Mesodermal cell (in vitro differentiated cells): ENCODE data around the gene CRABP1.

Experiments
- H3K27ac ChIP-seq: 2 replicates; pipeline ENCODE4 v1.7.0; 2013; ENCODE audit warnings: mild to moderate bottlenecking, low read depth, low read length, moderate library complexity; ENCODE audit not compliant: severe bottlenecking
- H3K36me3 ChIP-seq: 2 replicates; pipeline ENCODE4 v1.7.1; 2013; ENCODE audit warnings: mild to moderate bottlenecking, low read length, moderate library complexity; ENCODE audit not compliant: control insufficient read depth, insufficient read depth
- H3K4me1 ChIP-seq: one replicate; pipeline ENCODE4 v1.7.1; 2013; ENCODE audit warnings: mild to moderate bottlenecking, low read length; ENCODE audit not compliant: insufficient read depth, control insufficient read depth, poor library complexity, severe bottlenecking
- H3K4me3 ChIP-seq: 2 replicates; pipeline ENCODE4 v1.7.0; 2013; ENCODE audit warnings: low read length, control low read depth, mild to moderate bottlenecking; ENCODE audit not compliant: insufficient read depth, poor library complexity, severe bottlenecking; ENCODE audit errors: extremely low read depth
- H3K9me3 ChIP-seq: 2 replicates; pipeline ENCODE4 v1.7.1; 2013; ENCODE audit warnings: mild to moderate bottlenecking, low read length, moderate library complexity; ENCODE audit not compliant: control insufficient read depth
- WGBS, 2 experiments: methylation state at CpG; one replicate each; pipeline ENCODE4 v1.1.5; 2013; ENCODE audit warnings: missing lambda C conversion rate in 2 of 2; ENCODE audit not compliant: insufficient coverage in 2 of 2; 5-methylcytosine and 5-hydroxymethylcytosine counted together

Gene CRABP1

GRCh38 chr15:78317145-78317836 is 22.9 kb upstream of the CRABP1 start:
- Histone ChIP-seq H3K27ac (peak overlapping the region; percentile 16), H3K36me3 (no peaks in the 10 kb centered on the region), H3K9me3 (no peaks in the 10 kb centered on the region), H3K4me3 (no peak overlapping the region), H3K4me1 (peaks cover 9% of the 10 kb centered on the region)
- 90 to 93% methylated on average over 8 of the region's 8 CpGs for WGBS, 2 experiments

DNA sequence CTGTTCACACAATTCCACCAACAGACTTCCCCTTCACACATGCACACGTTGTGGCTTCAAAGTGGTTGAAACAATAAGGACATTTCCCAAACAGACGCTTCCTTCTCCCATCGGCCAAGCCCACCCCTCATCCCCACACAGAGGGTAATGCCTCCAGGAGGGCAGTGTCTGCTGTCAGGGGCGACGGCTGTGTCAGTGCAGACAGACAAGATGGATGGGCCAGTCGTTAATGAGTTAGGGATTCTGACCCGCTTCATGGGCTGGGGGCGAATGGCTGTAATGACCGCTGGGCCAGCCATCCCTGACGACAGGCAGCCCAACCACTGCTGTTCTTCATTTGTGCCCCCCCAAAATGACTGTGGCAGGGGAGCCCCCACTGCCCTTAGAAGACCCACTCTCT is 20.6 kb upstream of the CRABP1 start:
- Histone ChIP-seq H3K4me3 (no peak overlapping the region), H3K27ac (peak overlapping the region; percentile 29), H3K36me3 (no peaks in the 10 kb centered on the region), H3K4me1 (peaks cover 15% of the 10 kb centered on the region), H3K9me3 (no peaks in the 10 kb centered on the region)
- 74 to 77% methylated on average over 8 of the region's 10 CpGs for WGBS, 2 experiments

GRCh38 chr15:78320183-78320582 is 20.0 kb upstream of the CRABP1 start:
- 90 to 94% methylated on average over 2 to 3 of the region's 5 CpGs for WGBS, 2 experiments
- H3K36me3 ChIP-seq, result no peaks in the 10 kb centered on the region
- H3K27ac ChIP-seq, result no peak overlapping the region
- H3K4me3 ChIP-seq, result no peak overlapping the region
- H3K9me3 ChIP-seq, result no peaks in the 10 kb centered on the region
- peaks cover 19% of the 10 kb centered on the region for H3K4me1 ChIP-seq

DNA sequence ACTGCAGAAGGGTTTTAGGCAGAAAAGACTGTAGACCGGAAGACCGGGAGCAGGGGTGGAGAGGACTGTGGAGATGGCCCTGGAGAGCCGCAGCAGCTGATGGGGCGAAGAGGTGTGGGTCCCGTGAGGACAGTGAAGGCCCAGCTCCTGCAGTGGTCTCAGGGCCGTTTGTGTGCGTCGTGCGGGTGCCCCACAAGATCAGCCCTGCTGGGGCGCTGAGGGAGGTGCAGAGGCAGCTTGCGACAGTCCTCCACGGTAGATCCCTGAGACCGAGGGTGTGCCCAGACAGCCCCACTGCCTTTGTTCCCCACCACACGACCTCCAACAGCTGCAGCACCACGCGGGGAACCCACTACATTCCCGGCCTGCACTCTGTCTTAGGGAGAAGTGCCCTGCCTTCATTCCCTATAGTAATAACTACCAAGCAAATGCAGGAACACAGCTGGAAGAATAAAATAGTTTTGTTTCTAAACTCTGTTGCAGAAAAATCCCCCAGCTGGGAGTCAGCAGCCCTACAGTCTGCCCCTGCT is 19.0 kb upstream of the CRABP1 start:
- no peak overlapping the region for H3K4me3 ChIP-seq
- peak overlapping the region; percentile 29 for H3K27ac ChIP-seq
- H3K4me1 ChIP-seq, result peaks cover 17% of the 10 kb centered on the region
- H3K9me3 ChIP-seq, result no peaks in the 10 kb centered on the region
- H3K36me3 ChIP-seq, result no peaks in the 10 kb centered on the region
- 82 to 91% methylated on average over 13 to 15 of the region's 17 CpGs for WGBS, 2 experiments

- 53 to 78% methylated on average over 2 to 3 of the region's 4 CpGs for WGBS, 2 experiments
- peak overlapping the region; percentile 72 for H3K27ac ChIP-seq
- peaks cover 17% of the 10 kb centered on the region for H3K4me1 ChIP-seq
- H3K4me3 ChIP-seq, result no peak overlapping the region
- H3K36me3 ChIP-seq, result no peaks in the 10 kb centered on the region
- H3K9me3 ChIP-seq, result no peaks in the 10 kb centered on the region
These were observed 18.4 kb upstream of the CRABP1 start for GRCh38 chr15:78321786-78322185.

GRCh38 chr15:78322243-78322642 is 17.9 kb upstream of the CRABP1 start:
- Histone ChIP-seq H3K36me3 (no peaks in the 10 kb centered on the region), H3K4me3 (no peak overlapping the region), H3K4me1 (peaks cover 17% of the 10 kb centered on the region), H3K27ac (peak overlapping the region; percentile 72), H3K9me3 (no peaks in the 10 kb centered on the region)
- WGBS, 2 experiments, result 31 to 33% methylated on average over 1 to 13 of the region's 15 CpGs

- Histone ChIP-seq H3K36me3 (no peaks in the 10 kb centered on the region), H3K4me3 (no peak overlapping the region), H3K4me1 (peaks cover 17% of the 10 kb centered on the region), H3K27ac (peak overlapping the region; percentile 53), H3K9me3 (no peaks in the 10 kb centered on the region)
- WGBS, 2 experiments, result 74 to 76% methylated on average over 14 to 17 of the region's 19 CpGs
These were observed 17.2 kb upstream of the CRABP1 start for GRCh38 chr15:78322724-78323521.

- Histone ChIP-seq H3K36me3 (no peaks in the 10 kb centered on the region), H3K9me3 (no peaks in the 10 kb centered on the region), H3K27ac (peak overlapping the region; percentile 23), H3K4me3 (no peak overlapping the region), H3K4me1 (peaks cover 17% of the 10 kb centered on the region)
- 88 to 94% methylated on average over 5 of the region's 7 CpGs for WGBS, 2 experiments
These were observed 16.5 kb upstream of the CRABP1 start for GRCh38 chr15:78323693-78324092.

GRCh38 chr15:78324144-78324543 is 16.0 kb upstream of the CRABP1 start:
- Histone ChIP-seq H3K4me1 (peaks cover 17% of the 10 kb centered on the region), H3K27ac (no peak overlapping the region), H3K9me3 (no peaks in the 10 kb centered on the region), H3K36me3 (no peaks in the 10 kb centered on the region), H3K4me3 (no peak overlapping the region)
- WGBS, 2 experiments, result 93 to 96% methylated on average over 3 to 4 of the region's 5 CpGs

DNA sequence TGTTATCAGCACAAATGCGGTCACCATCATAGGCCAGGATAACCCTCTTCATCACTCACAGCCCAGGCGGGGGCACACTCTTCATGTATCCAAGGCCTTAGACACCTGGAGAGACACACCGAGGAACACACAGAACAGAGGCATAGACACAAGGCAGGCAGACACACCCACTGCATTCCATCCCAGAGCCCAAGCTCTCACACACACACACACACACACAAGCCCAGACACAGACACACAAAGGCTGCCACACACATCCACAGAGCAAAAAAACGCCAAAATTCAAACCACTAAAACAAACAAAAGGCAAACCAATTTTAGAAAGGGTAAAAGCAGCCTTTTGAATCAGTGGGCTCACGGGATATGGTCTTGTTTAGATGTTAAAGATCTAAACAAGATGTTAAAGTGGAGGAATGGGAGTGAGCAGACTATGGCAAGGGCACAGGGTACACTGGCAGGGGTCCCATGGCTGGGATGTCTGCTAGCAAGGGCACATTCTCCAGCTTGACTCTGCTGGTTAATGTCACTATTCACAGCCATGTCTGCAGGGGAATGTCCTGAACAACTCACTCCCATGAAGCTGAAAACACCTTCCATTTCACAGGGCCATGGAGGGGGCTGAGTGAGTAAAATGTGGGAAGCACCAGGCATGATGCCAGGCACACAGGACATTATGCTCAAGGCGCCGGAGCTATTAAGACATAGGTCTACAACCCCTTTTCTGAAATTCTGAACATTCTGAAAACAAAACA is 14.9 kb upstream of the CRABP1 start:
- H3K4me3 ChIP-seq, result no peak overlapping the region
- H3K36me3 ChIP-seq, result no peaks in the 10 kb centered on the region
- H3K4me1 ChIP-seq, result peaks cover 17% of the 10 kb centered on the region
- H3K27ac ChIP-seq, result no peak overlapping the region
- 64 to 75% methylated on average over 4 to 6 of the region's 7 CpGs for WGBS, 2 experiments
- H3K9me3 ChIP-seq, result no peaks in the 10 kb centered on the region
